HEK293 (cell line): Measurements from ENCODE around the gene KCNMB4.

Experiments
- CTCF ChIA-PET: fragments of 350-600 bp; formaldehyde crosslinking; extraction: SDS; loops from one replicate; lab custom pipeline; 2021; ENCODE audit warnings: antibody characterized with exemption; lab: Yijun Ruan, JAX
- POLR2A ChIA-PET: fragments of 300-600 bp; formaldehyde crosslinking; extraction: SDS; loops from one replicate; lab custom pipeline; 2020; ENCODE audit warnings: antibody characterized with exemption, inconsistent platforms; lab: Yijun Ruan, JAX
- H3K27ac ChIP-seq: fragments of 200-500 bp; sonication (Bioruptor generic); 2 replicates; pipeline ENCODE4 v1.5.1; 2014; ENCODE audit warnings: low read depth, low read length, control low read depth, inconsistent platforms; ENCODE audit errors: extremely low read depth
- H3K36me3 ChIP-seq, 2 experiments: fragments of 200-500 bp in 1 of 2; sonication (Bioruptor generic) in 1 of 2; 1 replicate in 1 of 2; 2 replicates in 1 of 2; pipeline ENCODE4 v1.5.1; 2014 to 2017; ENCODE audit warnings: inconsistent platforms in 2 of 2, low read length in 2 of 2; ENCODE audit not compliant: control insufficient read depth in 2 of 2, insufficient read depth in 1 of 2
- H3K4me1 ChIP-seq: fragments of 200-500 bp; sonication (Bioruptor generic); 2 replicates; pipeline ENCODE4 v1.5.1; 2014; ENCODE audit warnings: mild to moderate bottlenecking, low read length, inconsistent platforms; ENCODE audit not compliant: control insufficient read depth, insufficient read depth
- H3K4me3 ChIP-seq: 2 replicates; pipeline ENCODE4 v1.5.1; 2011; ENCODE audit warnings: low read depth, mild to moderate bottlenecking, control low read depth, low read length, moderate library complexity
- H3K9me3 ChIP-seq: fragments of 200-500 bp; sonication (Bioruptor generic); 2 replicates; pipeline ENCODE4 v1.5.1; 2014; ENCODE audit warnings: low read depth, low read length, inconsistent platforms; ENCODE audit not compliant: control insufficient read depth, insufficient read depth
- BCL11B ChIP-seq: fragments of 450-650 bp; formaldehyde crosslinking; IDR thresholded peaks from 2 replicates; pipeline ENCODE4 v1.5.1; 2016; ENCODE audit warnings: low read depth, missing biosample characterization, missing genetic modification characterization
- CTCF ChIP-seq: fragments of 450-650 bp; formaldehyde crosslinking; IDR thresholded peaks from 2 replicates; pipeline ENCODE4 v1.5.1; 2016; ENCODE audit warnings: missing biosample characterization, missing genetic modification characterization
- KLF16 ChIP-seq: fragments of 450-650 bp; formaldehyde crosslinking; IDR thresholded peaks from 2 replicates; pipeline ENCODE4 v1.5.1; 2017; ENCODE audit warnings: missing biosample characterization, missing genetic modification characterization
- SETDB1 ChIP-seq: IDR thresholded peaks from one replicate; pipeline ENCODE4 v1.6.1; 2017; ENCODE audit warnings: mild to moderate bottlenecking, low read length, moderate library complexity, mixed read lengths; ENCODE audit not compliant: insufficient read length
- TCF7L2 ChIP-seq: IDR thresholded peaks from 2 replicates; pipeline ENCODE4 v1.6.1; 2011; ENCODE audit warnings: low read depth, mild to moderate bottlenecking, inconsistent platforms, low read length, moderate library complexity, borderline replicate concordance
- ZBTB11 ChIP-seq: fragments of 450-650 bp; formaldehyde crosslinking; conservative IDR thresholded peaks from 2 replicates; pipeline ENCODE4 v1.5.1; 2016; ENCODE audit warnings: low read depth, missing biosample characterization, missing genetic modification characterization
- ZNF184 ChIP-seq: fragments of 450-650 bp; IDR thresholded peaks from 2 replicates; pipeline ENCODE4 v1.5.1; 2018; ENCODE audit warnings: missing biosample characterization, mild to moderate bottlenecking, missing genetic modification characterization
- ZNF248 ChIP-seq: fragments of 450-650 bp; formaldehyde crosslinking; IDR thresholded peaks from 2 replicates; pipeline ENCODE4 v1.5.1; 2017; ENCODE audit warnings: missing biosample characterization, missing genetic modification characterization
- ZNF274 ChIP-seq, 2 experiments: fragments of 200-500 bp in 1 of 2; fragments of 450-650 bp in 1 of 2; sonication (Bioruptor generic) in 1 of 2; formaldehyde crosslinking in 1 of 2; IDR thresholded peaks; 2 replicates each; pipeline versions ENCODE4 v1.5.1 to v1.6.1; 2014 to 2016; ENCODE audit warnings: borderline replicate concordance in 1 of 2, inconsistent platforms in 1 of 2, low read length in 1 of 2, missing biosample characterization in 1 of 2, missing genetic modification characterization in 1 of 2
- ZNF302 ChIP-seq: fragments of 450-650 bp; formaldehyde crosslinking; IDR thresholded peaks from 2 replicates; pipeline ENCODE4 v1.5.1; 2016; ENCODE audit warnings: missing biosample characterization, missing genetic modification characterization, low read depth
- ZNF558 ChIP-seq: fragments of 450-650 bp; formaldehyde crosslinking; IDR thresholded peaks from 2 replicates; pipeline ENCODE4 v1.5.1; 2016; ENCODE audit warnings: missing biosample characterization, missing genetic modification characterization
- ZNF560 ChIP-seq: fragments of 450-650 bp; formaldehyde crosslinking; IDR thresholded peaks from 2 replicates; pipeline ENCODE4 v1.5.1; 2017; ENCODE audit warnings: missing biosample characterization, missing genetic modification characterization, borderline replicate concordance
- ZNF707 ChIP-seq: fragments of 450-650 bp; formaldehyde crosslinking; IDR thresholded peaks from 2 replicates; pipeline ENCODE4 v1.5.1; 2016; ENCODE audit warnings: missing biosample characterization, missing genetic modification characterization
- ZNF777 ChIP-seq: fragments of 450-650 bp; formaldehyde crosslinking; IDR thresholded peaks from 2 replicates; pipeline ENCODE4 v1.5.1; 2017; ENCODE audit warnings: missing biosample characterization, missing genetic modification characterization, borderline replicate concordance
- ZNF792 ChIP-seq: fragments of 450-650 bp; formaldehyde crosslinking; IDR thresholded peaks from 2 replicates; pipeline ENCODE4 v1.5.1; 2016; ENCODE audit warnings: missing biosample characterization, missing genetic modification characterization
- ZSCAN23 ChIP-seq: fragments of 450-650 bp; formaldehyde crosslinking; IDR thresholded peaks from 2 replicates; pipeline ENCODE4 v1.5.1; 2016; ENCODE audit warnings: missing biosample characterization, missing genetic modification characterization
- ZXDB ChIP-seq: fragments of 450-650 bp; formaldehyde crosslinking; IDR thresholded peaks from 2 replicates; pipeline ENCODE4 v1.5.1; 2016; ENCODE audit warnings: missing biosample characterization, missing genetic modification characterization
- TF ChIP-seq, protein P1 (sequence below): fragments of 450-650 bp; formaldehyde crosslinking; IDR thresholded peaks from 2 replicates; pipeline ENCODE4 v1.5.1; 2016; ENCODE audit warnings: missing biosample characterization, missing genetic modification characterization
- TF ChIP-seq, protein P2 (sequence below): fragments of 450-650 bp; formaldehyde crosslinking; conservative IDR thresholded peaks from 2 replicates; pipeline ENCODE4 v1.5.1; 2016; ENCODE audit warnings: low read depth, missing biosample characterization, missing genetic modification characterization

The KCNMB4 gene

GRCh38 chr12:70321191-70321590 is 44.9 kb upstream of the KCNMB4 start:
- CTCF ChIA-PET, result no interaction called here
- POLR2A ChIA-PET, result no interaction called here
- peaks cover 0 to 12% of the 10 kb centered on the region in 2 experiments; a peak in 1 of 3 replicates for H3K36me3 ChIP-seq

DNA sequence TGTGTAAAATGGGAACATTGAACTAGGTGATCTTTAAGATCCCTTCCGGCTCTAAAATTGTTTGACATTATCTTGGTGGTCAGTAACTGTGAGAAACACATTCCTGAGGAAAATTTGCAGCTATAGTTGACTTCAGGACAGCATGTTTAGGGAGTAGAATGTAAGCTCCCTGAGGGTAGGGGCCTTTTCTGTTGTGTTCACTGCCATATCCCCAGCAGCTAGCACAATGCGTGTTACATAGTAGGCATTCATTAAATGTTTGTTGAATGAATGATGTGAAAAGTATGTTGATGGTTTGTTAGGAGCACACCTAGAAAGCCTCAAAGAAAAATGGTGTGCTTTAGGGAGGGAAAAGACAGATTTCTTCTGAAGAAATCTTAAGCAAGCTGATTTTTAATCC is 38.5 kb upstream of the KCNMB4 start:
- Histone ChIP-seq H3K9me3 (no peaks in the 10 kb centered on the region), H3K4me1 (no peaks in the 10 kb centered on the region), H3K36me3 (peaks cover 0 to 16% of the 10 kb centered on the region in 2 experiments; a peak in 1 of 3 replicates)
- CTCF ChIA-PET, result interaction anchor here (1.0 kb wide), 1 partner anchor 21 kb away, joined by 4 read pairs; no protein-coding TSS in a partner anchor
- TF ChIP-seq CTCF (tag by site-specific recombination), result no peak
- no peak for TF ChIP-seq ZBTB11 (tag by site-specific recombination)
- TF ChIP-seq BCL11B (tag by site-specific recombination), result no peak
- no peak for TF ChIP-seq ZNF558 (tag by site-specific recombination)
- TF ChIP-seq ZNF777 (tag by site-specific recombination), result no peak
- TF ChIP-seq ZNF302 (tag by site-specific recombination), result no peak
- TF ChIP-seq KLF16 (tag by site-specific recombination), result no peak
- no peak for TF ChIP-seq SETDB1
- TF ChIP-seq ZSCAN23, result no peak
- TF ChIP-seq, all 188 proteins: peak for 0
- POLR2A ChIA-PET, result interaction anchor here (0.6 kb wide), 1 partner anchor 22 kb away, joined by 5 read pairs; no protein-coding TSS in a partner anchor
- H3K27ac ChIP-seq, result no peak overlapping the region
- H3K4me3 ChIP-seq, result no peak overlapping the region

More at GRCh38 chr12:70321191-70321590, 44.9 kb upstream of the KCNMB4 start:
- H3K27ac ChIP-seq, result no peak overlapping the region
- H3K4me3 ChIP-seq, result no peak overlapping the region
- H3K9me3 ChIP-seq, result no peaks in the 10 kb centered on the region
- TF ChIP-seq, protein P1, sequence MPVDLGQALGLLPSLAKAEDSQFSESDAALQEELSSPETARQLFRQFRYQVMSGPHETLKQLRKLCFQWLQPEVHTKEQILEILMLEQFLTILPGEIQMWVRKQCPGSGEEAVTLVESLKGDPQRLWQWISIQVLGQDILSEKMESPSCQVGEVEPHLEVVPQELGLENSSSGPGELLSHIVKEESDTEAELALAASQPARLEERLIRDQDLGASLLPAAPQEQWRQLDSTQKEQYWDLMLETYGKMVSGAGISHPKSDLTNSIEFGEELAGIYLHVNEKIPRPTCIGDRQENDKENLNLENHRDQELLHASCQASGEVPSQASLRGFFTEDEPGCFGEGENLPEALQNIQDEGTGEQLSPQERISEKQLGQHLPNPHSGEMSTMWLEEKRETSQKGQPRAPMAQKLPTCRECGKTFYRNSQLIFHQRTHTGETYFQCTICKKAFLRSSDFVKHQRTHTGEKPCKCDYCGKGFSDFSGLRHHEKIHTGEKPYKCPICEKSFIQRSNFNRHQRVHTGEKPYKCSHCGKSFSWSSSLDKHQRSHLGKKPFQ, result no peak
- TF ChIP-seq ZXDB (tag by site-specific recombination) (no peak), ZNF792 (tag by site-specific recombination) (no peak), ZNF560 (tag by site-specific recombination) (no peak), ZNF248 (tag by site-specific recombination) (no peak)
- no peaks in the 10 kb centered on the region for H3K4me1 ChIP-seq

DNA sequence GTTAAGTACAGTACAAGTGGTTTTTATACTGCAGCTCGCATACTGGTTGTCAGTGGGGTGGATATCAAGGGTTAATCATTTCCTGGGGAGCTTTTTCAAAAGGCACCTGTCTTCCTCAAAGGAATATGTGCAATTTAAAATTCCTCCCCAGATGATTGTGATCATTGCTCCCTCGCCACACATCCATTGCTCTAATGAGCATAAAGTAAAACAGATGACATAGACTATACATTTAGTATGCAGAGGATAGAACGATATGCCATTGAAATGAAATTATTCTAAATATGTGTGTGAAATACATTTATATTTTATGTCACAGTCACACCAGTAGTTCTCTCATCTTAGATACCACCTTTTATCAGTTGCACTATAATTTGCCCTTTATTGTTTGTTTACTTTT is 36.4 kb upstream of the KCNMB4 start:
- Histone ChIP-seq H3K4me1 (no peaks in the 10 kb centered on the region), H3K4me3 (no peak overlapping the region), H3K36me3 (peaks cover 0 to 9% of the 10 kb centered on the region in 2 experiments; a peak in 1 of 3 replicates), H3K9me3 (no peaks in the 10 kb centered on the region), H3K27ac (no peak overlapping the region)
- ChIA-PET CTCF (no interaction called here), POLR2A (no interaction called here)
- TF ChIP-seq, protein P2, sequence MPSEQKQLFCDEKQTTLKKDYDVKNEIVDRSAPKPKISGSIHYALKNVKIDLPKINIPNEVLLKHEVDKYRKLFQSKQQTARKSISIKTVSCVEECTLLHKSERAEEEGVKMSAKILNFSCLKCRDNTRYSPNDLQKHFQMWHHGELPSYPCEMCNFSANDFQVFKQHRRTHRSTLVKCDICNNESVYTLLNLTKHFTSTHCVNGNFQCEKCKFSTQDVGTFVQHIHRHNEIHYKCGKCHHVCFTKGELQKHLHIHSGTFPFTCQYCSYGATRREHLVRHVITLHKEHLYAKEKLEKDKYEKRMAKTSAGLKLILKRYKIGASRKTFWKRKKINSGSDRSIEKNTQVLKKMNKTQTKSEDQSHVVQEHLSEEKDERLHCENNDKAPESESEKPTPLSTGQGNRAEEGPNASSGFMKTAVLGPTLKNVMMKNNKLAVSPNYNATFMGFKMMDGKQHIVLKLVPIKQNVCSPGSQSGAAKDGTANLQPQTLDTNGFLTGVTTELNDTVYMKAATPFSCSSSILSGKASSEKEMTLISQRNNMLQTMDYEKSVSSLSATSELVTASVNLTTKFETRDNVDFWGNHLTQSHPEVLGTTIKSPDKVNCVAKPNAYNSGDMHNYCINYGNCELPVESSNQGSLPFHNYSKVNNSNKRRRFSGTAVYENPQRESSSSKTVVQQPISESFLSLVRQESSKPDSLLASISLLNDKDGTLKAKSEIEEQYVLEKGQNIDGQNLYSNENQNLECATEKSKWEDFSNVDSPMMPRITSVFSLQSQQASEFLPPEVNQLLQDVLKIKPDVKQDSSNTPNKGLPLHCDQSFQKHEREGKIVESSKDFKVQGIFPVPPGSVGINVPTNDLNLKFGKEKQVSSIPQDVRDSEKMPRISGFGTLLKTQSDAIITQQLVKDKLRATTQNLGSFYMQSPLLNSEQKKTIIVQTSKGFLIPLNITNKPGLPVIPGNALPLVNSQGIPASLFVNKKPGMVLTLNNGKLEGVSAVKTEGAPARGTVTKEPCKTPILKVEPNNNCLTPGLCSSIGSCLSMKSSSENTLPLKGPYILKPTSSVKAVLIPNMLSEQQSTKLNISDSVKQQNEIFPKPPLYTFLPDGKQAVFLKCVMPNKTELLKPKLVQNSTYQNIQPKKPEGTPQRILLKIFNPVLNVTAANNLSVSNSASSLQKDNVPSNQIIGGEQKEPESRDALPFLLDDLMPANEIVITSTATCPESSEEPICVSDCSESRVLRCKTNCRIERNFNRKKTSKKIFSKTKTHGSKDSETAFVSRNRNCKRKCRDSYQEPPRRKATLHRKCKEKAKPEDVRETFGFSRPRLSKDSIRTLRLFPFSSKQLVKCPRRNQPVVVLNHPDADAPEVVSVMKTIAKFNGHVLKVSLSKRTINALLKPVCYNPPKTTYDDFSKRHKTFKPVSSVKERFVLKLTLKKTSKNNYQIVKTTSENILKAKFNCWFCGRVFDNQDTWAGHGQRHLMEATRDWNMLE, result no peak
- no peak for TF ChIP-seq ZNF707 (tag by site-specific recombination)
- TF ChIP-seq TCF7L2, result no peak
- no peak for TF ChIP-seq ZNF184 (tag by site-specific recombination)
- TF ChIP-seq ZNF274 (IDR thresholded peaks at IDR 0.05; ENCODE audit: low read length), result no peak
- no peak for TF ChIP-seq ZNF274 (tag by site-specific recombination; IDR thresholded peaks at IDR 0.05; ENCODE audit: borderline replicate concordance)
